Right lobe of liver (tissue), 6 donors: ENCODE data around the gene CREB3L2. TPM values are rescaled to one million over a fixed set of nuclear protein-coding genes. Genes with fewer than 3 reads are reported as not detected.

ENCODE experiments used
- ATAC-seq, 4 donors: fragments of 200-7000 bp; cut with Tn5 transposase; one replicate each; pipeline ENCODE4 v1.9.1; 2020; ENCODE audit warnings: mild to moderate bottlenecking in 4 of 4, moderate library complexity in 4 of 4
- DNase-seq, 3 donors: peaks; one replicate each; pipeline ENCODE4 v3.0.0-alpha.2; 2020
- H3K27ac ChIP-seq, 3 donors: fragments of 200-600 bp; one replicate each; pipeline ENCODE4 v1.8.0; 2022
- H3K27me3 ChIP-seq, 2 donors: fragments of 200-600 bp; one replicate each; pipeline ENCODE4 v1.8.0; 2022
- H3K36me3 ChIP-seq, 4 donors: fragments of 200-600 bp; sonication (generic) in 1 of 4; one replicate each; pipeline versions ENCODE4 v1.5.1 to v1.8.0; 2017 to 2022; ENCODE audit warnings: control low read depth in 1 of 4
- H3K4me1 ChIP-seq, 4 donors: fragments of 200-600 bp; sonication (generic) in 1 of 4; one replicate each; pipeline versions ENCODE4 v1.5.1 to v1.8.0; 2017 to 2022; ENCODE audit warnings: control low read depth in 1 of 4
- H3K4me3 ChIP-seq, 3 donors: fragments of 200-600 bp; one replicate each; pipeline ENCODE4 v1.8.0; 2022
- H3K9me3 ChIP-seq, 4 donors: fragments of 200-600 bp; sonication (generic) in 1 of 4; one replicate each; pipeline versions ENCODE4 v1.5.1 to v1.8.0; 2017 to 2022; ENCODE audit warnings: control low read depth in 1 of 4
- CTCF ChIP-seq, 4 donors: fragments of 200-600 bp in 3 of 4; fragments of 450-650 bp in 1 of 4; IDR thresholded peaks; one replicate each; pipeline versions ENCODE4 v1.5.1 to v1.8.0; 2016 to 2022; ENCODE audit warnings: antibody characterized with exemption in 4 of 4, mild to moderate bottlenecking in 2 of 4
- POLR2A ChIP-seq: fragments of 450-650 bp; IDR thresholded peaks from one replicate; pipeline ENCODE4 v1.6.1; 2017; ENCODE audit warnings: antibody characterized with exemption, mild to moderate bottlenecking
- WGBS: methylation state at CpG from one replicate; pipeline ENCODE4 v1.1.6; 2018; ENCODE audit warnings: low coverage, low lambda C conversion rate; ENCODE audit not compliant: insufficient coverage; ENCODE audit errors: missing lambda C conversion rate; 5-methylcytosine and 5-hydroxymethylcytosine counted together
- intact Hi-C, 2 donors: fragments of 100-400 bp; cut with DNase I; formaldehyde crosslinking; loops; one replicate each; pipeline versions ENCODE4 v1.11.2 to v1.14.1; 2022
- total RNA-seq, 6 experiments: library from RNA; depleted of rRNA in 2 of 6; stranded (reverse); fragments of >200 nt in 2 of 6; fragmentation: NEBNext Ultra II Directional in 3 of 6; extraction: Animal tissue kit (Norgen Biotek cat#: 25700) in 3 of 6; gene quantifications; one replicate each; pipeline versions ENCODE4 v1.1.0 to v1.2.4, GENCODE V29; 2016 to 2023
- donor health status: DM: no; HTN: yes; CAD: no.
- donor health status: DM: no; HTN: no; CAD: no.
- donor health status: DM: no; HTN: no; CAD: no.
- donor health status: DM: no; HTN: yes; CAD: no.
- donor health status: DM: no; HTN: yes; CAD: no.

CREB3L2 gene
- total RNA-seq, 6 experiments from 2014 or later: 11.5 to 29.9 (median 18.2) TPM

GRCh38 chr7:137925091-137925490 is 76.8 kb downstream of the CREB3L2 start:
- no peak for TF ChIP-seq POLR2A
- TF ChIP-seq CTCF (IDR thresholded peaks at IDR 0.05): no peak
- Histone ChIP-seq H3K36me3 (peaks cover 0 to 21% (median 5%) of the 10 kb centered on the region in 4 donors), H3K4me1 (peaks cover 0 to 14% (median 5%) of the 10 kb centered on the region in 4 donors), H3K27ac (no peak overlapping the region), H3K4me3 (no peak overlapping the region), H3K9me3 (no peaks in the 10 kb centered on the region), H3K27me3 (no peaks in the 10 kb centered on the region)
- intact Hi-C loops: no loop called here
- ATAC-seq (no peak), DNase-seq (no peak)

- H3K27ac ChIP-seq: no peak overlapping the region
- intact Hi-C loops: no loop called here
- TF ChIP-seq POLR2A: no peak
- TF ChIP-seq CTCF (IDR thresholded peaks at IDR 0.05): no peak
- no peaks in the 10 kb centered on the region for H3K9me3 ChIP-seq
- DNase-seq: no peak
- no peak overlapping the region for H3K4me3 ChIP-seq
- no peaks in the 10 kb centered on the region for H3K27me3 ChIP-seq
- no peak for ATAC-seq
- H3K4me1 ChIP-seq: peaks cover 0 to 14% (median 5%) of the 10 kb centered on the region in 4 donors
- H3K36me3 ChIP-seq: peaks cover 0 to 21% (median 5%) of the 10 kb centered on the region in 4 donors
- WGBS: 73% methylated on average over 3 of the region's 5 CpGs
Observed at GRCh38 chr7:137923380-137923779, 78.5 kb downstream of the CREB3L2 start.

- no peak for TF ChIP-seq CTCF (IDR thresholded peaks at IDR 0.05)
- TF ChIP-seq POLR2A: no peak
- WGBS: 39% methylated on average over 6 of the region's 6 CpGs
- peak in 3 of 4 donors; percentile 33 to 53 (median 35) for ATAC-seq
Observed at GRCh38 chr7:137920637-137921399, 81.1 kb downstream of the CREB3L2 start.

GRCh38 chr7:137919987-137920386 is 81.9 kb downstream of the CREB3L2 start:
- 100% methylated on average over 1 of the region's 1 CpG for WGBS
- no peaks in the 10 kb centered on the region for H3K27me3 ChIP-seq

More at GRCh38 chr7:137920637-137921399, 81.1 kb downstream of the CREB3L2 start:
- Histone ChIP-seq H3K27ac (no peak overlapping the region), H3K4me1 (peaks cover 0 to 14% (median 5%) of the 10 kb centered on the region in 4 donors), H3K4me3 (no peak overlapping the region), H3K36me3 (peaks cover 0 to 3% (median 0%) of the 10 kb centered on the region in 4 donors), H3K9me3 (no peaks in the 10 kb centered on the region), H3K27me3 (no peaks in the 10 kb centered on the region)
- no peak for DNase-seq
- intact Hi-C loops: no loop called here

More at GRCh38 chr7:137919987-137920386, 81.9 kb downstream of the CREB3L2 start:
- H3K36me3 ChIP-seq: peaks cover 0 to 11% (median 4%) of the 10 kb centered on the region in 4 donors
- H3K4me3 ChIP-seq: no peak overlapping the region
- TF ChIP-seq POLR2A (no peak), CTCF (IDR thresholded peaks at IDR 0.05) (no peak)
- DNase-seq: no peak
- H3K27ac ChIP-seq: no peak overlapping the region
- ATAC-seq: no peak
- no peaks in the 10 kb centered on the region for H3K9me3 ChIP-seq
- intact Hi-C loops: no loop called here
- H3K4me1 ChIP-seq: peaks cover 0 to 14% (median 5%) of the 10 kb centered on the region in 4 donors
